Measurements from ENCODE around the gene GCA. TPM values are rescaled to one million over a fixed set of nuclear protein-coding genes. Genes with fewer than 3 reads are reported as not detected.
A peak's percentile ranks its signal among the peaks of the same experiment; 100 is the strongest.

Gene GCA
- polyA plus RNA-seq, 1 experiment, result 2.5 TPM

DNA sequence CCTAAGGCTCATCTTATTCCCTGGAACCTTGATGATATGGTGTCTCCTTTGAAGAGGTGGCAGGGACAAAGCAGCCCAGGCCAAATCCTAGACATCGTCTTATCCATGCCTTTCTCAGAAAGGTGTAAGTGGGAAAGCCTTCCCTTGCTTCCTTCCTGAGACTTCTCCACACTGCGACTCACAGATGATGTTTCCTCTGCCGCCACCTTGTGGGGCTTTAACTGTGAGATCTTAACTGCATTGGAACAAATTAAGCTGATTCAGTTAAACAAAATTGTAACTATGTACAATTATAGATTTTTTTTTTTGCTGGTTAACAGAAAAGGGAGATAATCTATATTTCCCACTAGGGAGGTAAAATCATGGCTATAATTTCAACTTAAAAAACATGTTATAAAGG is 10.0 kb upstream of the GCA start:
- CTCF ChIA-PET, result interaction anchor here (0.5 to 3.9 kb wide), 15 partner anchors 9 to 751 kb away, joined by 3 to 32 read pairs (median 4); partner anchors contain the start of genes GCA and IFIH1
- POLR2A ChIA-PET, result no interaction called here
- Histone ChIP-seq H3K4me3 (ENCODE audit: low read depth, low read length) (no peak overlapping the region), H3K9me3 (ENCODE audit: control insufficient read depth, insufficient read depth, low read length) (no peaks in the 10 kb centered on the region), H3K27ac (ENCODE audit: low read depth, low read length) (no peak overlapping the region), H3K27me3 (ENCODE audit: control insufficient read depth, insufficient read depth, low read length) (no peaks in the 10 kb centered on the region)
- TF ChIP-seq, protein P1, sequence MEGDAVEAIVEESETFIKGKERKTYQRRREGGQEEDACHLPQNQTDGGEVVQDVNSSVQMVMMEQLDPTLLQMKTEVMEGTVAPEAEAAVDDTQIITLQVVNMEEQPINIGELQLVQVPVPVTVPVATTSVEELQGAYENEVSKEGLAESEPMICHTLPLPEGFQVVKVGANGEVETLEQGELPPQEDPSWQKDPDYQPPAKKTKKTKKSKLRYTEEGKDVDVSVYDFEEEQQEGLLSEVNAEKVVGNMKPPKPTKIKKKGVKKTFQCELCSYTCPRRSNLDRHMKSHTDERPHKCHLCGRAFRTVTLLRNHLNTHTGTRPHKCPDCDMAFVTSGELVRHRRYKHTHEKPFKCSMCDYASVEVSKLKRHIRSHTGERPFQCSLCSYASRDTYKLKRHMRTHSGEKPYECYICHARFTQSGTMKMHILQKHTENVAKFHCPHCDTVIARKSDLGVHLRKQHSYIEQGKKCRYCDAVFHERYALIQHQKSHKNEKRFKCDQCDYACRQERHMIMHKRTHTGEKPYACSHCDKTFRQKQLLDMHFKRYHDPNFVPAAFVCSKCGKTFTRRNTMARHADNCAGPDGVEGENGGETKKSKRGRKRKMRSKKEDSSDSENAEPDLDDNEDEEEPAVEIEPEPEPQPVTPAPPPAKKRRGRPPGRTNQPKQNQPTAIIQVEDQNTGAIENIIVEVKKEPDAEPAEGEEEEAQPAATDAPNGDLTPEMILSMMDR (IDR thresholded peaks at IDR 0.05; ENCODE audit: low read depth, low read length), result peak; percentile 64
- no peak for DNase-seq (ENCODE audit: low read depth, low spot score)

DNA sequence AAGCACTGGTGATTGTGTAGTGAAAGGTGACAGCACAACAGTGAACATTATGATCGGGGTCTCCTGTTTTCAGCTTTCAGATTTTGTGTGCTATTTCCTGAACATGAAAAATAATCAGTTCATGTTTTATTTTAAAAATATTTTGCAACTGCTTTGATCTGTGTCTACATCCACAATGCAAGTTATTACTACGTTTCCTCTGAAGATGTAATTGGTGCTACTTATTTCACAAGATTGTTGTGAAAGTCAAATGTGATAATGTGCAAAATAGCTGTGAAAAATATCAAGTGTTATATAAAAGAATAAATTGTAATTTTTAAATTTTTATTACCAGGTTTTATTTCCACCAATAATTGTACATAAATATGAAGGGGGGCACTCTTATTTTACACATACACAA is 6.1 kb upstream of the GCA start:
- TF ChIP-seq, protein P1 (IDR thresholded peaks at IDR 0.05; ENCODE audit: low read depth, low read length), result no peak
- DNase-seq (ENCODE audit: low read depth, low spot score), result no peak
- ChIA-PET CTCF (interaction anchor here (1.3 to 2.0 kb wide), 2 partner anchors 9 to 11 kb away, joined by 3 to 9 read pairs; no protein-coding TSS in a partner anchor), POLR2A (no interaction called here)
- H3K4me3 ChIP-seq (ENCODE audit: low read depth, low read length), result no peak overlapping the region
- H3K9me3 ChIP-seq (ENCODE audit: control insufficient read depth, insufficient read depth, low read length), result no peaks in the 10 kb centered on the region
- no peaks in the 10 kb centered on the region for H3K27me3 ChIP-seq (ENCODE audit: control insufficient read depth, insufficient read depth, low read length)
- H3K27ac ChIP-seq (ENCODE audit: low read depth, low read length), result no peak overlapping the region

DNA sequence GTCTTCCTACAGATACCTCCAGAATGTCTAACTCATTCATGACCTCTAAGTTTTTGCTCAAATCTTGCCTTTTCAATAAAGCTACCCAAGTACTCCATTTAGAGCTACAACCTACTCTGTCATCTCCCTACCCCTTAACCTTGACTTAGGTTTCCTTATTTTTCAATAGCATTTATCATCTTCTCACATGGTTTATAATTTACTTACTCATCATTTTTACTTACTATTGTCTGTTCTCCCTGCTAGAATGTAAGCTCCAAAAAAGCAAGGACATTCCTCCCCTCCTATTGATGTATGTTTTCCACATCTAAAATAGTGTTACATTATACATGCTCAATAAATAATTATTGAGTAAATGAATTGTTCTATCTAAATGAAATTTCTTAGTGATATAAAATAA is 3.1 kb upstream of the GCA start:
- CTCF ChIA-PET, result interaction anchor here (1.0 kb wide), 1 partner anchor 14 kb away, joined by 3 read pairs; no protein-coding TSS in a partner anchor
- no peak for DNase-seq (ENCODE audit: low read depth, low spot score)
- H3K4me3 ChIP-seq (ENCODE audit: low read depth, low read length), result no peak overlapping the region
- H3K27ac ChIP-seq (ENCODE audit: low read depth, low read length), result no peak overlapping the region
- peaks cover 5% of the 10 kb centered on the region; the same call in 1 of the 2 replicates for H3K9me3 ChIP-seq (ENCODE audit: control insufficient read depth, insufficient read depth, low read length)
- TF ChIP-seq, protein P1 (IDR thresholded peaks at IDR 0.05; ENCODE audit: low read depth, low read length), result no peak
- H3K27me3 ChIP-seq (ENCODE audit: control insufficient read depth, insufficient read depth, low read length), result no peaks in the 10 kb centered on the region
- POLR2A ChIA-PET, result no interaction called here

DNA sequence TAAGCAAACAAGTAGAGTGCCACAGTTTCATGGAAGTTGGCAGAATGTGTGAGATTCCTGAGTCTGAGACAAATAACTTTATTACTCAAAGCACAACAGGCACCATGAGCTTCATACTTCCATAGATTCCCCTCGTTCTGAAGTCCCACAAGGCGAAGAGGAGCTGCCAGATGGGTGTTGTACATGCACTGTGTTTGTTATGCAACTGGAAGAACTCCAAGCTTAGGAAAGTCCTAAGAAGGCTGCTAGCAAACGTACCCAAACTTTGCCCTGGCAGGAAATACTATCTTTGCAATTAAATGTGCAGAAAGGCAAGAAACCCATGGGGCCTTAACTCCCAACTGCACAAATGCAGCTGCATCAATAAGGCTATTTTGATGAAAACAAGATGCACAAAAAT is 1.6 kb upstream of the GCA start:
- H3K9me3 ChIP-seq (ENCODE audit: control insufficient read depth, insufficient read depth, low read length), result peaks cover 5% of the 10 kb centered on the region; the same call in 1 of the 2 replicates
- CTCF ChIA-PET, result no interaction called here
- no peak overlapping the region for H3K27ac ChIP-seq (ENCODE audit: low read depth, low read length)
- H3K4me3 ChIP-seq (ENCODE audit: low read depth, low read length), result no peak overlapping the region
- H3K27me3 ChIP-seq (ENCODE audit: control insufficient read depth, insufficient read depth, low read length), result no peaks in the 10 kb centered on the region
- DNase-seq (ENCODE audit: low read depth, low spot score), result no peak
- TF ChIP-seq, protein P1 (IDR thresholded peaks at IDR 0.05; ENCODE audit: low read depth, low read length), result no peak
- POLR2A ChIA-PET, result no interaction called here

DNA sequence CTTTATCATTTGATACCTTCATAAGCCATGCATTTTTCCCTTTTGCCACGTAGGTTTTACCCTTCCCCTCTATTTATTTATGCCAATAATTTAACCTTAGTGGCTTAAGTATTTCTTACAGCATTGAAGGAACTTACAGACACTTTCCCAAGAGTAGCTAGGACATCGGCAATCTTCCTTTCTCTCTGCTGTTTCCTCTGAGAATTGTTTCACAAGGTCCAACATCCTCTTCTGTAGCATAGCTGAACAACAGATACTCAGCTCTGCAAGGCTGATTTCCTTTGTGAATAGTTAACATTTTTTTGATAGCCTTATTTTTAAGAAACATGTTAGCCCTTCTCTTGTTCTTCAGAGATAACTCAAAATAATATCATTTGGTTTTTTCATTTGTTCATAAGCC is 1.1 kb upstream of the GCA start:
- Histone ChIP-seq H3K27ac (ENCODE audit: low read depth, low read length) (no peak overlapping the region), H3K9me3 (ENCODE audit: control insufficient read depth, insufficient read depth, low read length) (peaks cover 5% of the 10 kb centered on the region; the same call in 1 of the 2 replicates), H3K27me3 (ENCODE audit: control insufficient read depth, insufficient read depth, low read length) (no peaks in the 10 kb centered on the region), H3K4me3 (ENCODE audit: low read depth, low read length) (no peak overlapping the region)
- ChIA-PET CTCF (interaction anchor here (1.8 kb wide), 1 partner anchor 8 kb away, joined by 5 read pairs; no protein-coding TSS in a partner anchor), POLR2A (no interaction called here)
- TF ChIP-seq, protein P1 (IDR thresholded peaks at IDR 0.05; ENCODE audit: low read depth, low read length), result no peak
- no peak for DNase-seq (ENCODE audit: low read depth, low spot score)

All from AG04450 (cell line).